A172 (cell line): ENCODE results near the gene ARHGAP19. TPM values are rescaled to one million over a fixed set of nuclear protein-coding genes. Genes with fewer than 3 reads are reported as not detected.
"Not testable (repeated sequence)": the region's sequence is repeated elsewhere in the genome, so short reads cannot be mapped to it uniquely, and the experiment has no call there.

Experiments
- DNase-seq: peaks from one replicate; pipeline ENCODE4 v3.0.0-alpha.2; 2015; ENCODE audit warnings: low spot score
- total RNA-seq: library from RNA; depleted of rRNA; stranded (reverse); fragments of >200 nt; shearing (Covaris generic); gene quantifications from 2 replicates; pipeline ENCODE4 v1.2.3, GENCODE V29; 2014

Gene ARHGAP19
- total RNA-seq, 1 experiment from 2014 or later: 15.2 TPM

- DNase-seq: no peak
Observed at GRCh38 chr10:97279121-97279815, 13.2 kb downstream of the ARHGAP19 start.

GRCh38 chr10:97278491-97278989, 13.9 kb downstream of the ARHGAP19 start:
- DNase-seq: peak; percentile 35

- DNase-seq: no peak
Observed at GRCh38 chr10:97277551-97277950, 14.9 kb downstream of the ARHGAP19 start.

- DNase-seq: no peak
Observed at GRCh38 chr10:97274828-97275227, 17.6 kb downstream of the ARHGAP19 start.

GRCh38 chr10:97273700-97274099, 18.7 kb downstream of the ARHGAP19 start:
- DNase-seq: no peak

- no peak for DNase-seq
Observed at GRCh38 chr10:97270523-97271154, 21.8 kb downstream of the ARHGAP19 start.

GRCh38 chr10:97267671-97268070, 24.8 kb downstream of the ARHGAP19 start:
- no peak for DNase-seq

GRCh38 chr10:97265095-97265494, 27.3 kb downstream of the ARHGAP19 start:
- not testable (repeated sequence) for DNase-seq

GRCh38 chr10:97263971-97264370, 28.5 kb downstream of the ARHGAP19 start:
- DNase-seq: no peak

GRCh38 chr10:97261656-97262055, 30.8 kb downstream of the ARHGAP19 start:
- DNase-seq: no peak

GRCh38 chr10:97261183-97261582, 31.3 kb downstream of the ARHGAP19 start:
- no peak for DNase-seq

GRCh38 chr10:97259119-97259518, 33.3 kb downstream of the ARHGAP19 start:
- no peak for DNase-seq

- no peak for DNase-seq
Observed at GRCh38 chr10:97256356-97256755, 36.1 kb downstream of the ARHGAP19 start.

- no peak for DNase-seq
Observed at GRCh38 chr10:97255512-97256293, 36.7 kb downstream of the ARHGAP19 start.

- no peak for DNase-seq
Observed at GRCh38 chr10:97254694-97255093, 37.7 kb downstream of the ARHGAP19 start.

GRCh38 chr10:97250952-97251351, 41.5 kb downstream of the ARHGAP19 start:
- DNase-seq: no peak

- DNase-seq: no peak
Observed at GRCh38 chr10:97243836-97244235, 48.6 kb downstream of the ARHGAP19 start.

GRCh38 chr10:97238855-97239254, 53.6 kb downstream of the ARHGAP19 start:
- no peak for DNase-seq

- no peak for DNase-seq
Observed at GRCh38 chr10:97235353-97235752, 57.1 kb downstream of the ARHGAP19 start.

GRCh38 chr10:97234400-97234799, 58.0 kb downstream of the ARHGAP19 start:
- DNase-seq: peak; percentile 40

GRCh38 chr10:97230146-97230545, 62.3 kb downstream of the ARHGAP19 start:
- DNase-seq: peak; percentile 6

GRCh38 chr10:97229322-97230015, 63.0 kb downstream of the ARHGAP19 start:
- DNase-seq: no peak
